HL-60 (cell line): ENCODE data around the gene KRT9. TPM values are rescaled to one million over a fixed set of nuclear protein-coding genes. Genes with fewer than 3 reads are reported as not detected.

ENCODE experiments used
- microRNA-seq: library from miRNA; unstranded; fragments of <30 nt; microRNA quantifications from one replicate; pipeline ENCODE4, GENCODE V29; 2018

Gene KRT9

Small RNA genes within 50 kb of the gene (microRNA-seq; reads per million reads assigned to microRNA genes)
- gene MIR6510 = not detected
